ENCODE data around the gene MORC3. TPM values are rescaled to one million over a fixed set of nuclear protein-coding genes. Genes with fewer than 3 reads are reported as not detected.

MORC3 gene
- total and polyA plus RNA-seq, 9 of the 15 experiments (the other 6 are each of a cell fraction or from before 2014, with no cell fraction given): 12.7 to 53.7 (median 36.0) TPM

- TF ChIP-seq TSHZ1 (CRISPR knock-in tag; IDR thresholded peaks at IDR 0.05): no peak
- TF ChIP-seq THAP12 (CRISPR knock-in tag; IDR thresholded peaks at IDR 0.05): 0 out of 2 replicates have a peak, but pooled peaks have one; percentile 21
- no peak for TF ChIP-seq MGA (IDR thresholded peaks at IDR 0.05)
- TF ChIP-seq FOXP4 (CRISPR knock-in tag; IDR thresholded peaks at IDR 0.05; ENCODE audit: borderline replicate concordance): no peak
These were observed 676 bp downstream of the MORC3 start (continued) for GRCh38 chr21:36320421-36321324.
